Measurements from ENCODE around the gene PPP6R3.

- TF ChIP-seq CTCF (IDR thresholded peaks at IDR 0.05; ENCODE audit: low read length) (no peak), EZH2 (IDR thresholded peaks at IDR 0.05; ENCODE audit: borderline replicate concordance, low read length) (no peak)
These were observed 38.6 kb downstream of the PPP6R3 start for GRCh38 chr11:68498903-68499883.

All from OCI-LY1 (cell line).